Epithelial cell of proximal tubule (primary cell): ENCODE data around the gene GRM4. TPM values are rescaled to one million over a fixed set of nuclear protein-coding genes. Genes with fewer than 3 reads are reported as not detected.

Experiments
- DNase-seq: peaks from one replicate; pipeline ENCODE4 v3.0.0-alpha.2; 2011; ENCODE audit warnings: low read depth
- H3K4me3 ChIP-seq: 2 replicates; pipeline ENCODE4 v1.5.1; 2011; ENCODE audit warnings: low read depth, mild to moderate bottlenecking, low read length
- CTCF ChIP-seq: conservative IDR thresholded peaks from 2 replicates; pipeline ENCODE4 v1.5.1; 2012; ENCODE audit warnings: low read depth, mild to moderate bottlenecking, low read length
- total RNA-seq: library from RNA; depleted of rRNA; stranded (reverse); fragments of >200 nt; gene quantifications from 2 replicates; pipeline ENCODE4 v1.2.3, GENCODE V29; 2015

GRM4 gene
- total RNA-seq, 1 donor from 2014 or later, result not detected

- no peak overlapping the region for H3K4me3 ChIP-seq
- TF ChIP-seq CTCF, result no peak
- DNase-seq, result no peak
Observed at GRCh38 chr6:33974030-33974429, 171.9 kb downstream of the GRM4 start.

- no peak for DNase-seq
- no peak for TF ChIP-seq CTCF
- H3K4me3 ChIP-seq, result no peak overlapping the region
Observed at GRCh38 chr6:33971580-33971979, 174.3 kb downstream of the GRM4 start.

Other genes with a start within 250 kb of the GRM4 start
- 949 and 1,351 TPM in 2 replicates for gene HMGA1, start 90.8 kb upstream of the GRM4 start, total RNA-seq
- gene SMIM29, start 102.9 kb upstream of the GRM4 start, total RNA-seq, result 16.1 and 43.6 TPM in 2 replicates
- 12.9 and 16.7 TPM in 2 replicates for gene NUDT3, start 246.6 kb upstream of the GRM4 start, total RNA-seq